K562 (cell line): ENCODE results near the gene KIAA0825. TPM values are rescaled to one million over a fixed set of nuclear protein-coding genes. Genes with fewer than 3 reads are reported as not detected.

ENCODE experiments used
- ATAC-seq: fragments of 200-7000 bp; cut with Tn5 transposase; 3 replicates; pipeline ENCODE4 v1.9.1; 2020; ENCODE audit warnings: moderate library complexity
- BruUV-seq: library from RNA; stranded (reverse); fragments of 400-500 nt; replicated peaks from 2 replicates; lab custom pipeline; 2021; lab: Mats Ljungman, UMichigan
- CTCF ChIA-PET: fragments of 300-600 bp; formaldehyde crosslinking; extraction: SDS; loops from one replicate; lab custom pipeline; 2021; ENCODE audit warnings: low intra/inter-chr PET ratio; lab: Yijun Ruan, JAX
- POLR2A ChIA-PET: fragments of 300-600, 350-650 bp; sonication (Branson Sonifier 250); formaldehyde crosslinking; extraction: SDS; loops from one replicate; lab custom pipeline; 2021; ENCODE audit warnings: antibody characterized with exemption, inconsistent platforms; lab: Yijun Ruan, JAX
- DNase-seq, 4 experiments: peaks; one replicate each; pipeline versions ENCODE4 v3.0.0 to v3.0.0-alpha.2; 2011 to 2018; ENCODE audit warnings: low spot score in 3 of 4, mixed read lengths in 3 of 4; ENCODE audit errors: extremely low read depth in 1 of 4
- FAIRE-seq: peaks from 2 replicates; lab custom pipeline; 2011; peaks lifted over from hg19 to GRCh38; lab: Jason Lieb, UNC
- H2AFZ ChIP-seq: 2 replicates; pipeline ENCODE4 v1.6.0; 2011; ENCODE audit warnings: low read depth, low read length, control low read depth, inconsistent platforms
- H3K27ac ChIP-seq: fragments of 200-600 bp; 3 replicates; pipeline ENCODE4 v1.8.0; 2011; ENCODE audit warnings: low read depth, mild to moderate bottlenecking, control low read depth, inconsistent platforms, low read length, moderate library complexity, mixed read lengths; ENCODE audit errors: extremely low read depth
- H3K27me3 ChIP-seq, 2 experiments: fragments of 300-600 bp in 1 of 2; 2 replicates in 1 of 2; 3 replicates in 1 of 2; pipeline versions ENCODE4 v1.6.0 to v1.8.0; 2011; ENCODE audit warnings: inconsistent platforms in 2 of 2, low read length in 2 of 2, mild to moderate bottlenecking in 1 of 2, mixed read lengths in 1 of 2, moderate library complexity in 1 of 2; ENCODE audit not compliant: control insufficient read depth in 2 of 2, insufficient read depth in 2 of 2
- H3K36me3 ChIP-seq: fragments of 300-600 bp; 3 replicates; pipeline ENCODE4 v1.8.0; 2011; ENCODE audit warnings: mild to moderate bottlenecking, low read length, inconsistent platforms; ENCODE audit not compliant: control insufficient read depth, insufficient read depth
- H3K4me1 ChIP-seq, 2 experiments: fragments of 200-600 bp in 1 of 2; replicated peaks in 1 of 2; 2 replicates in 1 of 2; 3 replicates in 1 of 2; pipeline versions ENCODE4 v1.5.1 to v1.8.0; 2011; ENCODE audit warnings: inconsistent platforms in 2 of 2, low read length in 2 of 2, mild to moderate bottlenecking in 1 of 2, mixed read lengths in 1 of 2, moderate library complexity in 1 of 2; ENCODE audit not compliant: control insufficient read depth in 2 of 2, insufficient read depth in 2 of 2
- H3K4me2 ChIP-seq: 2 replicates; pipeline ENCODE4 v1.6.1; 2011; ENCODE audit warnings: low read length, control low read depth, inconsistent platforms, mixed read lengths; ENCODE audit not compliant: insufficient read depth
- H3K4me3 ChIP-seq: fragments of 200-600 bp; sonication (generic), shearing (Covaris generic); 2 replicates; pipeline ENCODE4 v1.5.1; 2016; ENCODE audit warnings: control low read depth, inconsistent platforms
- H3K79me2 ChIP-seq: fragments of 200-600 bp; 3 replicates; pipeline ENCODE4 v1.8.0; 2011; ENCODE audit warnings: low read length, inconsistent platforms; ENCODE audit not compliant: control insufficient read depth, insufficient read depth
- H3K9ac ChIP-seq, 2 experiments: 2 replicates each; pipeline versions ENCODE4 v1.6.0 to v1.6.1; 2011; ENCODE audit warnings: low read depth in 2 of 2, low read length in 2 of 2, control low read depth in 1 of 2, inconsistent platforms in 1 of 2, mild to moderate bottlenecking in 1 of 2, mixed read lengths in 1 of 2; ENCODE audit not compliant: insufficient read depth in 1 of 2
- H3K9me1 ChIP-seq: one replicate; pipeline ENCODE4 v1.6.0; 2011; ENCODE audit warnings: inconsistent platforms, mild to moderate bottlenecking, low read length, moderate library complexity; ENCODE audit not compliant: control insufficient read depth, insufficient read depth
- H3K9me3 ChIP-seq: replicated peaks from 2 replicates; pipeline ENCODE4 v1.5.1; 2011; ENCODE audit warnings: low read depth, low read length, inconsistent platforms; ENCODE audit not compliant: control insufficient read depth, insufficient read depth
- H4K20me1 ChIP-seq: replicated peaks from 2 replicates; pipeline ENCODE4 v1.6.1; 2011; ENCODE audit warnings: low read length, inconsistent platforms, mixed read lengths; ENCODE audit not compliant: control insufficient read depth, insufficient read depth
- BDP1 ChIP-seq: IDR thresholded peaks from 3 replicates; pipeline ENCODE4 v1.6.1; 2011; ENCODE audit not compliant: insufficient read length, insufficient read depth
- LARP7 ChIP-seq: fragments of 450-650 bp; IDR thresholded peaks from 2 replicates; pipeline ENCODE4 v1.6.1; 2016
- MCM2 ChIP-seq: fragments of 450-650 bp; IDR thresholded peaks from 2 replicates; pipeline ENCODE4 v1.6.1; 2017; ENCODE audit warnings: low read depth, mild to moderate bottlenecking
- PHTF2 ChIP-seq: fragments of 250-450 bp; sonication (Bioruptor Pico); IDR thresholded peaks from 2 replicates; pipeline ENCODE4 v1.5.0; 2021; ENCODE audit warnings: mild to moderate bottlenecking
- SNAPC5 ChIP-seq: fragments of 250-450 bp; sonication (Bioruptor Pico); IDR thresholded peaks from 2 replicates; pipeline ENCODE4 v1.8.0; 2021; ENCODE audit warnings: moderate library complexity, mild to moderate bottlenecking, inconsistent platforms
- SNRNP70 ChIP-seq: fragments of 200-400 bp; formaldehyde crosslinking; optimal IDR thresholded peaks from 2 replicates; pipeline ENCODE3; 2017; ENCODE audit warnings: low read depth, low read length
- SRF ChIP-seq, 2 experiments: fragments of 250-450, 450-650 bp in 1 of 2; sonication (Bioruptor Pico) in 1 of 2; sonication (generic) in 1 of 2; formaldehyde crosslinking; IDR thresholded peaks; 2 replicates each; pipeline versions ENCODE4 v1.5.0 to v1.5.1; 2020 to 2022; ENCODE audit warnings: mild to moderate bottlenecking in 1 of 2, missing genetic modification reagents in 1 of 2
- TFAP4 ChIP-seq: sonication (generic); formaldehyde crosslinking; IDR thresholded peaks from 2 replicates; pipeline ENCODE4 v1.8.0; 2022; ENCODE audit warnings: missing genetic modification reagents, mild to moderate bottlenecking, moderate library complexity, borderline replicate concordance
- TOE1 ChIP-seq, 2 experiments: fragments of 450-650 bp in 1 of 2; sonication (generic) in 1 of 2; formaldehyde crosslinking in 1 of 2; IDR thresholded peaks; 2 replicates each; pipeline versions ENCODE4 v1.7.1 to v1.8.0; 2016 to 2022; ENCODE audit warnings: borderline replicate concordance in 2 of 2, mild to moderate bottlenecking in 2 of 2, antibody characterized with exemption in 1 of 2, inconsistent platforms in 1 of 2, low read depth in 1 of 2, missing genetic modification reagents in 1 of 2, moderate library complexity in 1 of 2
- WHSC1 ChIP-seq: IDR thresholded peaks from one replicate; pipeline ENCODE4 v1.6.1; 2012; ENCODE audit warnings: low read length, control low read depth, inconsistent platforms
- ZNF133 ChIP-seq: fragments of 250-450 bp; sonication (Bioruptor Pico); IDR thresholded peaks from 2 replicates; pipeline ENCODE4 v1.4.0; 2020; ENCODE audit warnings: mild to moderate bottlenecking
- ZNF175 ChIP-seq: fragments of 200-800 bp; sonication (Bioruptor generic); IDR thresholded peaks from 2 replicates; pipeline ENCODE4 v1.6.1; 2016; ENCODE audit warnings: low read depth, mild to moderate bottlenecking, missing genetic modification characterization, missing compliant biosample characterization
- ZNF407 ChIP-seq: fragments of 450-650 bp; IDR thresholded peaks from 2 replicates; pipeline ENCODE4 v1.6.1; 2016; ENCODE audit warnings: low read depth
- WGBS: fragments of 100-300 bp; shearing (Covaris generic); methylation state at CpG from one replicate; pipeline ENCODE4 v1.1.6; 2016; ENCODE audit warnings: low coverage, mixed read lengths; ENCODE audit not compliant: insufficient coverage; ENCODE audit errors: missing lambda C conversion rate; 5-methylcytosine and 5-hydroxymethylcytosine counted together
- in situ Hi-C: fragments of 300-500 bp; cut with MboI; formaldehyde crosslinking; loops from 4 replicates; pipeline ENCODE4 v1.15.0; 2018; ENCODE audit warnings: inconsistent platforms, mixed read lengths
- intact Hi-C: fragments of 100-400 bp; cut with micrococcal nuclease; formaldehyde crosslinking; loops from 2 replicates; pipeline ENCODE4 v1.14.2; 2022
- polyA plus RNA-seq, 8 experiments: library from polyadenylated mRNA; depleted of rRNA in 4 of 8; stranded (reverse) in 5 of 8; unstranded in 3 of 8; fragments of >200 nt; fragmentation: Nextera tagmentation in 2 of 8; fragmentation: Illumina TruSeq in 1 of 8; extraction: Ambion mirVana in 2 of 8; extraction: Trizol in 1 of 8; gene quantifications; 2 replicates each; pipeline versions ENCODE4 v1.2.1 to v1.2.3, GENCODE V29; 2011 to 2014; ENCODE audit warnings: inconsistent platforms in 1 of 8, missing spikeins in 1 of 8
- total RNA-seq, 7 experiments: library from RNA; depleted of rRNA in 6 of 7; stranded (reverse); fragments of >200 nt in 6 of 7; fragmentation: Illumina TruSeq in 2 of 7; extraction: Trizol in 2 of 7; gene quantifications; 2 replicates each; pipeline versions ENCODE4 v1.2.1 to v1.2.3, GENCODE V29; 2011 to 2021; ENCODE audit warnings: low replicate concordance in 1 of 7
- TF ChIP-seq, protein P1 (sequence below): fragments of 450-650 bp; formaldehyde crosslinking; IDR thresholded peaks from 2 replicates; pipeline ENCODE4 v1.4.0; 2022; ENCODE audit warnings: mild to moderate bottlenecking, moderate library complexity

The KIAA0825 gene
- total and polyA plus RNA-seq, 9 of the 15 experiments (the other 6 are each of a cell fraction or from before 2014, with no cell fraction given): 0.05 to 0.36 (median 0.16) TPM; not detected in 1

DNA sequence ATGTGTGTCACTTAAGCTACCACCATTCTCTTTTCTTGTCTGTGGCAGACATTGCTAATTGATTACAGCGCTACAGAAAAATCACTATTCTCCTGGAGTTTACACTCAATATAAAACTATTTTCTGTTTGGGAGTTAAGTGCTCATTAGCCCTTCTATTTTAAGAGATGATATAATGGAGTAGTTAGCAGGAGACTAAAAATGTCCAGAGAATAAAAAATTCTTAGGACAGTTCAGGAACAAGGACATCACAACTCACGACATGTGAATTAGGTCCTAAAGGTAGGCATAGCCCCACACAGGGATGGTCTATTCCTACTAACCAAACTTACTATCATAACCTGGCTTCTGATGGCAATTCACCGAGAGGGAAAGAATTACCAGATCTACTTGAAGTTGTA, 258.5 kb downstream of the KIAA0825 start:
- in situ Hi-C loops (no loop called here), intact Hi-C loops (no loop called here)
- no peaks in the 10 kb centered on the region for H3K36me3 ChIP-seq
- H3K9me3 ChIP-seq: no peaks in the 10 kb centered on the region
- H3K9me1 ChIP-seq: no peaks in the 10 kb centered on the region
- H3K9ac ChIP-seq: no peak overlapping the region
- H3K27ac ChIP-seq: no peak overlapping the region
- ATAC-seq (no peak), DNase-seq (no peak), FAIRE-seq (no peak)
- BruUV-seq: no TSS peak
- WGBS: 0% methylated on average over 3 of the region's 3 CpGs
- no peaks in the 10 kb centered on the region for H3K4me1 ChIP-seq
- no peaks in the 10 kb centered on the region for H3K79me2 ChIP-seq
- ChIA-PET CTCF (no interaction called here), POLR2A (no interaction called here)
- H4K20me1 ChIP-seq: no peaks in the 10 kb centered on the region
- no peak overlapping the region for H3K4me3 ChIP-seq
- no peaks in the 10 kb centered on the region for H3K27me3 ChIP-seq
- no peak overlapping the region for H2AFZ ChIP-seq
- H3K4me2 ChIP-seq: no peak overlapping the region
- TF ChIP-seq ZNF133 (CRISPR knock-in tag): no peak
- TF ChIP-seq, protein P1, sequence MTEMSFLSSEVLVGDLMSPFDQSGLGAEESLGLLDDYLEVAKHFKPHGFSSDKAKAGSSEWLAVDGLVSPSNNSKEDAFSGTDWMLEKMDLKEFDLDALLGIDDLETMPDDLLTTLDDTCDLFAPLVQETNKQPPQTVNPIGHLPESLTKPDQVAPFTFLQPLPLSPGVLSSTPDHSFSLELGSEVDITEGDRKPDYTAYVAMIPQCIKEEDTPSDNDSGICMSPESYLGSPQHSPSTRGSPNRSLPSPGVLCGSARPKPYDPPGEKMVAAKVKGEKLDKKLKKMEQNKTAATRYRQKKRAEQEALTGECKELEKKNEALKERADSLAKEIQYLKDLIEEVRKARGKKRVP (CRISPR knock-in tag): no peak
- TF ChIP-seq TOE1 (IDR thresholded peaks at IDR 0.05; ENCODE audit: borderline replicate concordance): no peak
- no peak for TF ChIP-seq TOE1 (CRISPR knock-in tag; IDR thresholded peaks at IDR 0.05; ENCODE audit: borderline replicate concordance, low read depth)
- TF ChIP-seq SNAPC5 (CRISPR knock-in tag): no peak
- TF ChIP-seq LARP7: no peak
- TF ChIP-seq PHTF2 (CRISPR knock-in tag): no peak
- TF ChIP-seq ZNF407: no peak
- TF ChIP-seq TFAP4 (CRISPR knock-in tag): no peak
- no peak for TF ChIP-seq ZNF175 (CRISPR knock-in tag)
- no peak for TF ChIP-seq MCM2
- TF ChIP-seq BDP1: no peak
- TF ChIP-seq WHSC1: no peak
- TF ChIP-seq SRF (CRISPR knock-in tag; IDR thresholded peaks at IDR 0.05): no peak
- TF ChIP-seq SNRNP70: no peak
